Measurements from ENCODE around the gene UQCRC2.

- TF ChIP-seq CTCF (conservative IDR thresholded peaks at IDR 0.05) = no peak
- TF ChIP-seq EZH2 (IDR thresholded peaks at IDR 0.05; ENCODE audit: low read depth) = no peak
Observed at GRCh38 chr16:21973945-21974344, 20.8 kb downstream of the UQCRC2 start.

Measured in PC-9 (cell line).